Germinal center (tissue), 1 donor: Measurements from ENCODE around the gene GDAP1L1.

Source experiments
- DNase-seq: peaks from one replicate; pipeline ENCODE4 v3.0.0; 2012; ENCODE audit warnings: mixed read lengths, low spot score

Gene GDAP1L1

GRCh38 chr20:44247131-44247571, at the start of gene GDAP1L1:
Gene GDAP1L1 (plus strand): TSS chr20:44247308. CDS start chr20:44247335, 27 bp downstream.
- no peak for DNase-seq

GRCh38 chr20:44198872-44199271, 48.2 kb upstream of the GDAP1L1 start:
- DNase-seq: no peak

GRCh38 chr20:44199877-44200276, 47.2 kb upstream of the GDAP1L1 start:
- DNase-seq: no peak

GRCh38 chr20:44200371-44200770, 46.7 kb upstream of the GDAP1L1 start:
- DNase-seq: no peak

GRCh38 chr20:44200983-44201382, 46.1 kb upstream of the GDAP1L1 start:
- no peak for DNase-seq

- no peak for DNase-seq
Measured at GRCh38 chr20:44203161-44203560, 43.9 kb upstream of the GDAP1L1 start.

- no peak for DNase-seq
Measured at GRCh38 chr20:44204156-44204831, 42.8 kb upstream of the GDAP1L1 start.

- no peak for DNase-seq
Measured at GRCh38 chr20:44204832-44205215, 42.3 kb upstream of the GDAP1L1 start.

GRCh38 chr20:44206132-44206531, 41.0 kb upstream of the GDAP1L1 start:
- DNase-seq: no peak

- DNase-seq: no peak
Measured at GRCh38 chr20:44207126-44207723, 39.9 kb upstream of the GDAP1L1 start.

- DNase-seq: peak; percentile 18
Measured at GRCh38 chr20:44208165-44208564, 38.9 kb upstream of the GDAP1L1 start.

GRCh38 chr20:44208770-44209169, 38.3 kb upstream of the GDAP1L1 start:
- DNase-seq: no peak

GRCh38 chr20:44209686-44210405, 37.3 kb upstream of the GDAP1L1 start:
- no peak for DNase-seq

- peak; percentile 99 for DNase-seq
Measured at GRCh38 chr20:44210406-44211176, 36.5 kb upstream of the GDAP1L1 start, which contains the start of gene OSER1. Gene OSER1 (minus strand): TSS chr20:44210771. CDS start chr20:44206957, 3,814 bp downstream.

- DNase-seq: no peak
Measured at GRCh38 chr20:44211177-44212039, 35.7 kb upstream of the GDAP1L1 start.

- no peak for DNase-seq
Measured at GRCh38 chr20:44212792-44213191, 34.3 kb upstream of the GDAP1L1 start.

GRCh38 chr20:44215125-44215524, 32.0 kb upstream of the GDAP1L1 start:
- peak; percentile 35 for DNase-seq

- DNase-seq: peak; percentile 35
Measured at GRCh38 chr20:44217342-44218092, 29.6 kb upstream of the GDAP1L1 start.

- DNase-seq: no peak
Measured at GRCh38 chr20:44218446-44218845, 28.7 kb upstream of the GDAP1L1 start.

GRCh38 chr20:44219170-44219730, 27.9 kb upstream of the GDAP1L1 start:
- DNase-seq: no peak
